ENCODE data around the gene ADCY4.

GRCh38 chr14:24329073-24329663, 5.7 kb downstream of the ADCY4 start:
- no peak for TF ChIP-seq CTCF (conservative IDR thresholded peaks at IDR 0.05)
- TF ChIP-seq ZFX (IDR thresholded peaks at IDR 0.05): no peak
